HG02798 (cell line): ENCODE data around the gene C6orf136.

Experiments used
- ATAC-seq: cut with Tn5 transposase; IDR thresholded peaks from one replicate; pipeline ENCODE4 v1.9.1; 2021; ENCODE audit warnings: mild to moderate bottlenecking; ENCODE audit not compliant: unreplicated experiment, poor library complexity

The C6orf136 gene

GRCh38 chr6:30685157-30686008 lies 38.5 kb downstream of the C6orf136 start:
- ATAC-seq = no peak

- peak; percentile 26 for ATAC-seq
Measured at GRCh38 chr6:30686009-30686907, 39.3 kb downstream of the C6orf136 start, which contains the start of gene PPP1R18. Gene PPP1R18, minus strand, starts transcription at chr6:30686645. Its CDS starts 627 bp downstream, at chr6:30686018.

- ATAC-seq = peak; percentile 54
Measured at GRCh38 chr6:30686908-30687658, 40.1 kb downstream of the C6orf136 start.

GRCh38 chr6:30687659-30688431 lies 40.9 kb downstream of the C6orf136 start:
- ATAC-seq = no peak

- no peak for ATAC-seq
Measured at GRCh38 chr6:30688569-30688968, 41.6 kb downstream of the C6orf136 start.

GRCh38 chr6:30689022-30689865 lies 42.3 kb downstream of the C6orf136 start:
- ATAC-seq = no peak

GRCh38 chr6:30689985-30690384 lies 43.1 kb downstream of the C6orf136 start:
- no peak for ATAC-seq

GRCh38 chr6:30690403-30691207 lies 43.7 kb downstream of the C6orf136 start, which contains the start of gene NRM:
Gene NRM, minus strand, starts transcription at chr6:30690984. Its CDS starts 10 bp downstream, at chr6:30690974.
- peak; percentile 40 for ATAC-seq

GRCh38 chr6:30691208-30691847 lies 44.4 kb downstream of the C6orf136 start:
- ATAC-seq = no peak

GRCh38 chr6:30696432-30696831 lies 49.5 kb downstream of the C6orf136 start:
- ATAC-seq = no peak

- no peak for ATAC-seq
Measured at GRCh38 chr6:30700340-30700739, 53.4 kb downstream of the C6orf136 start.
